Mucosa of descending colon (tissue), 3 donors: ENCODE data around the gene TLR6. TPM values are rescaled to one million over a fixed set of nuclear protein-coding genes. Genes with fewer than 3 reads are reported as not detected.
"Not testable (repeated sequence)": the region's sequence is repeated elsewhere in the genome, so short reads cannot be mapped to it uniquely, and the experiment has no call there.

ENCODE experiments used
- ATAC-seq: fragments of 200-7000 bp; cut with Tn5 transposase; one replicate; pipeline ENCODE4 v1.9.1; 2020; ENCODE audit warnings: mild to moderate bottlenecking, moderate library complexity
- DNase-seq, 3 donors: peaks; one replicate each; pipeline ENCODE4 v3.0.0-alpha.2; 2020
- H3K36me3 ChIP-seq: fragments of 200-600 bp; one replicate; pipeline ENCODE4 v1.8.0; 2021; ENCODE audit warnings: low read depth, mild to moderate bottlenecking
- H3K4me1 ChIP-seq: fragments of 200-600 bp; one replicate; pipeline ENCODE4 v1.8.0; 2021; ENCODE audit warnings: low read depth, mild to moderate bottlenecking
- H3K4me3 ChIP-seq: fragments of 200-600 bp; one replicate; pipeline ENCODE4 v1.8.0; 2021; ENCODE audit warnings: mild to moderate bottlenecking
- H3K9me3 ChIP-seq: fragments of 200-600 bp; one replicate; pipeline ENCODE4 v1.8.0; 2021; ENCODE audit warnings: mild to moderate bottlenecking
- intact Hi-C, 2 donors: fragments of 100-400 bp; cut with DNase I in 1 of 2; cut with micrococcal nuclease in 1 of 2; formaldehyde crosslinking; loops; one replicate each; pipeline versions ENCODE4 v1.11.0 to v1.11.1; 2022; cut with DNase I, micrococcal nuclease
- total RNA-seq, 3 donors: library from RNA; stranded (reverse); fragmentation: NEBNext Ultra II Directional in 2 of 3; extraction: Animal tissue kit (Norgen Biotek cat#: 25700) in 2 of 3; gene quantifications; one replicate each; pipeline versions ENCODE4 v1.2.1 to v1.2.4, GENCODE V29; 2021 to 2023
- TF ChIP-seq, protein P1 (sequence below): fragments of 200-600 bp; IDR thresholded peaks from one replicate; pipeline ENCODE4 v1.8.0; 2022; ENCODE audit warnings: antibody characterized with exemption, mild to moderate bottlenecking
- donor health status: DM: no; HTN: no; CAD: no; lungs with moderate emphysema.
- donor health status: DM: no; HTN: no; CAD: no.
- donor health status: DM: no; HTN: yes; CAD: no.

The TLR6 gene
- total RNA-seq, 3 donors from 2014 or later = 1.3 to 3.6 (median 2.3) TPM

DNA sequence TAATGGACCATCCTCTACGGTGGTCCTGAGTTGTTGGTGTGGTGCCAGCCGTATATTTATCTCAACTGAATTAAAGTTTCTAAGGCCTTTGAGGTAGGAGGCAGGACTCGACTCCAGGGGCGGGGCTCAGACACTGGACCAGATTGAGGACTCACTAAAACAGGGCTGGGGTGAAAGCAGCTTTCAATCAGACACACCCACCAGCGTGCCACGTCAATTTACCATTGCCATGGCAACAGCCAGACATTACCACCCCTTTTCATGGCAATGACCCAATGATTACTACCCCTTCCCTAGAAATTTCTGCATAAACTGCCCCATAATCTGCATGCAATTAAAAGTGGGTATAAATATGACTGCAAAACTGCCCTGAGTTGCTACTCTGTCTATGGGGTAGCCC is 45.3 kb downstream of the TLR6 start:
- Histone ChIP-seq H3K36me3 (no peaks in the 10 kb centered on the region), H3K9me3 (no peaks in the 10 kb centered on the region)
- intact Hi-C loops = no loop called here

DNA sequence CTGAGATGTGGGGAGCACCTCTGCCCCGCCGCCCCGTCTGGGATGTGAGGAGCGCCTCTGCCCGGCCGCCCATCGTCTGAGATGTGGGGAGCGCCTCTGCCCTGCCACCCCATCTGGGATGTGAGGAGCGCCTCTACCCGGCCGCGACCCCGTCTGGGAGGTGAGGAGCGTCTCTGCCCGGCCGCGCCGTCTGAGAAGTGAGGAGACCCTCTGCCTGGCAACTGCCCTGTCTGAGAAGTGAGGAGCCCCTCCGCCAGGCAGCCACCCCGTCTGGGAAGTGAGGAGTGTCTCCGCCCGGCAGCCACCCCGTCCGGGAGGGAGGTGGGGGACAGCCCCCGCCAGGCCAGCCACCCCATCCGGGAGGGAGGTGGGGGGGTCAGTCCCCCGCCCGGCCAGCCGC is 49.2 kb downstream of the TLR6 start:
- H3K4me1 ChIP-seq, H3K9me3 ChIP-seq, H3K36me3 ChIP-seq, ATAC-seq, DNase-seq, intact Hi-C loops, H3K4me3 ChIP-seq: not testable (repeated sequence)

More for the DNA sequence above, 45.3 kb downstream of the TLR6 start:
- H3K4me3 ChIP-seq = no peak overlapping the region
- no peaks in the 10 kb centered on the region for H3K4me1 ChIP-seq
- no peak for ATAC-seq
- DNase-seq = no peak
- TF ChIP-seq, protein P1, sequence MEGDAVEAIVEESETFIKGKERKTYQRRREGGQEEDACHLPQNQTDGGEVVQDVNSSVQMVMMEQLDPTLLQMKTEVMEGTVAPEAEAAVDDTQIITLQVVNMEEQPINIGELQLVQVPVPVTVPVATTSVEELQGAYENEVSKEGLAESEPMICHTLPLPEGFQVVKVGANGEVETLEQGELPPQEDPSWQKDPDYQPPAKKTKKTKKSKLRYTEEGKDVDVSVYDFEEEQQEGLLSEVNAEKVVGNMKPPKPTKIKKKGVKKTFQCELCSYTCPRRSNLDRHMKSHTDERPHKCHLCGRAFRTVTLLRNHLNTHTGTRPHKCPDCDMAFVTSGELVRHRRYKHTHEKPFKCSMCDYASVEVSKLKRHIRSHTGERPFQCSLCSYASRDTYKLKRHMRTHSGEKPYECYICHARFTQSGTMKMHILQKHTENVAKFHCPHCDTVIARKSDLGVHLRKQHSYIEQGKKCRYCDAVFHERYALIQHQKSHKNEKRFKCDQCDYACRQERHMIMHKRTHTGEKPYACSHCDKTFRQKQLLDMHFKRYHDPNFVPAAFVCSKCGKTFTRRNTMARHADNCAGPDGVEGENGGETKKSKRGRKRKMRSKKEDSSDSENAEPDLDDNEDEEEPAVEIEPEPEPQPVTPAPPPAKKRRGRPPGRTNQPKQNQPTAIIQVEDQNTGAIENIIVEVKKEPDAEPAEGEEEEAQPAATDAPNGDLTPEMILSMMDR = no peak

DNA sequence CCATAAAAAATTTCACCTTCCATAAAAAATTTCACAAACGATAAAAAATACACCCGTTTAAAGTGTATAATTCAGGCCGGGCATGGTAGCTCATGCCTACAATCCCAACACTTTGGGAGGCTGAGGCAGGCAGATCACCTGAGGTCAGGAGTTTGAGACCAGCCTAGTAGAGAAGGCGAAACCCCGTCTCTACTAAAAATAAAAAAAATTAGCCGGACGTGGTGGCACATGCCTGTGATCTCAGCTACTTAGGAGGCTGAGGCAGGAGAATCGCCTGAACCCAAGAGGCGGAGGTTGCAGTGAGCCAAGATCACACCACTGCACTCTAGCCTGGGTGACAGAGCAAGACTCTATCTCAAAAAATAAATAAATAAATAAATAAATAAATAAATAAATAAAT is 50.4 kb downstream of the TLR6 start:
- ATAC-seq, H3K36me3 ChIP-seq, H3K4me3 ChIP-seq, DNase-seq, H3K9me3 ChIP-seq, H3K4me1 ChIP-seq, intact Hi-C loops: not testable (repeated sequence)

DNA sequence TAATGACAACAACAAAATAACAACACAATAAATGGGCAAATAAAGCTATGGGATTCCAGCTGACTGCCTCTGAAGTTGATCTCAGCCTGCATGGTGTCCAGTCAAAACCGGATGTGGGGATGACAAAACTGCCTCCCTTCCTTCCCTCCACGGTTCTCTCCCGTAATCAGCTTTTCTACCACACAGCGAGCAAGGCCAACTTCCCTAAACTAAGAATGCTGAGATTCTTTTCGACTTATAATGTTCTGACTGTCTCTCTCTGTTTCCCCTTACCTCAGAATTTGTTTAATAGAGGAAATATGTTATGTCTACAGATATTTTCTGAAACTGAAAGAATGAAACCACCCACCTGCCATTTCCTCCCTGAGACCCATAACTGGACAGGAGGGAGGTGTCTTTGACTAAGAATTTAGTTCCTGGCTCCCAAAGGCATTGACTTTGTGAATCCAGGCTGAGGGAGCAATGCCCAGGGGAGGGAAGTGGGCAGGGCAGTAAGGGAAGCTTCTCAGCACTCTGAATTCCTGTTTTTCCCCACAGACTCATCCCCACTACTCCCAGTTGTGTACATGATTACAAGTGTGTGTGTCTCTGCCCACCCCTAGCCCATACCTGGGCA is 51.0 kb downstream of the TLR6 start:
- intact Hi-C loops = no loop called here
- H3K4me1 ChIP-seq = peaks cover 2% of the 10 kb centered on the region
- H3K36me3 ChIP-seq = no peaks in the 10 kb centered on the region
- H3K9me3 ChIP-seq = no peaks in the 10 kb centered on the region
- ATAC-seq (peak; percentile 66), DNase-seq (peak in 1 of 3 donors; percentile 31)
- TF ChIP-seq, protein P1 = no peak
- no peak overlapping the region for H3K4me3 ChIP-seq

DNA sequence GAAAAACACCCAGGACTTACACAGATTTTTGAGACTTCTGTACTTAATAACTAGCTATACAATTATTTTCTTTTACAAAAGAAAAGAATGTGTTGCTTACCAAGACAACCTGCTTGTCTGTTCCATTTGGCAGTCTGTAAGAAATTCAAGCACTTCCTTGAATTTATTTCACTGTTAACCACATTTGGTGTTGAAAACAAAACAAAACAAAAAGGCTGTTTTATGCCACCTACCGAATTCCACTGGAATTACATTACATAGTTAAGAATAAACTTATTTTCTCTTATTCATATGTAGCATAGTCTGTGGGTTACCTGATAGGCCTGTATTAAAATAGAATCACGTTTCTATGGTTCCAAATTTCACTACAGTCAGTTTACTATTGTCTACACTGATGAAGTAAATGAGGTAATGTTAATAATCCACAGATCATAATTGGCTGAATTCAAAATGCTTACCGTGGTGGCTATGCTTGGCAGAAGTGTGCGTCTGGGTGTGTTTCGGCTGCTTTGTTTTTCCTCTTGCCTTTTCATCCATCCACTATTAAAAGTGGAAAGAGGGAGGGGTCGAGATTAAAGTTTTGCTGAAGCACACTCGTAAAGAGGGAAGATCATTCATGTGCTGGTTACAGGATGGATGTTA is 51.8 kb downstream of the TLR6 start, which contains the start of gene TLR1:
Gene TLR1, minus strand, starts transcription at position 138 of the 642 bp plus-strand sequence. CDS start 5,960 bp downstream, outside the sequence.
- Histone ChIP-seq H3K4me1 (peaks cover 2% of the 10 kb centered on the region), H3K36me3 (no peaks in the 10 kb centered on the region), H3K4me3 (no peak within 1 kb of the TSS), H3K9me3 (no peaks in the 10 kb centered on the region)
- intact Hi-C loops = no loop called here
- ATAC-seq (peak; percentile 82), DNase-seq (peak in 1 of 3 donors; percentile 27)
- TF ChIP-seq, protein P1 = peak; percentile 49

DNA sequence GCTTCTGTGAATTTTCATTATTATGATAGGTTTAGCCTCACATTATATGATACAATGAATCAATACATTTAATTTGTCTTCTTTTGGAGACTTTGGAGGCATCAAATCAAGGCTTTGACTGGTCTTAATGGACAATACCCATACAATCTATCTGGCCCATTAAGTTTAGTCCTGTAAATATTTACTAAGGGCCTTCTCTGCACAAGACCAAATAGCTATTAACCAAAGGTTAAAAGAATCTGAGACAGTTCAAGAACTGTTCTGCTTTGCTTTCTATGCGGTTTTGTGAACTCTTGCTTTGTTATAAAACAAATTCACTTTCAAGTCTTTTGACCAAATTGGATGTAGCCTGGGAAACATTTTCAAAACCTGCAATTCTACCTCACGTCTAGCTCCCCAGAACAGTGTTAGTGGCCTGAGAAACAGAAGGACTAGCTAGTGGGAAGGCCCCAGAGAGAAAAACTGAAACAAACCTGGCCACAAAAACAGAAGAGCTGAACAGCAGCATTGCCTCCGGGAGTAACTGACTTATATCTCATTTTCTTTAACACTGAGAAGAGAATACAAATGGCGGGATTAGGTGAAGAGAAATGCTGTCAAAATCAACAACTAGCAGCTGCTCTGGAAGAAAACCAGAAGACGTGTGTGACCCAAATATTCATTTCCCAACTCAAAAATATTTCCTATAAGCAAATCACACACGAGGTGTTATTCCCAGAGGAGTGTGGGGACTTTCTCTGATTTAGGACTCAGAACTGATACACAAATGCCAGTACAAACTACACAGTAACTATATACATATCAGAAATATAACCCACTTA is 52.6 kb downstream of the TLR6 start:
- Histone ChIP-seq H3K4me1 (peaks cover 2% of the 10 kb centered on the region), H3K9me3 (no peaks in the 10 kb centered on the region), H3K4me3 (no peak overlapping the region), H3K36me3 (no peaks in the 10 kb centered on the region)
- DNase-seq (peak in 1 of 3 donors; percentile 27), ATAC-seq (peak; percentile 66)
- TF ChIP-seq, protein P1 = no peak
- intact Hi-C loops = no loop called here
